Gastroesophageal sphincter (tissue), 3 donors: ENCODE data around the gene STAT2.

Experiments used
- CTCF ChIP-seq, 4 experiments: fragments of 200-600 bp in 2 of 4; fragments of 450-650 bp in 2 of 4; sonication (generic) in 1 of 4; IDR thresholded peaks; one replicate each; pipeline ENCODE4 v1.5.1; 2017 to 2019; ENCODE audit warnings: antibody characterized with exemption in 4 of 4, mild to moderate bottlenecking in 2 of 4, moderate library complexity in 2 of 4
- POLR2A ChIP-seq, 2 donors: fragments of 450-650 bp; IDR thresholded peaks; one replicate each; pipeline ENCODE4 v1.6.1; 2017; ENCODE audit warnings: antibody characterized with exemption in 2 of 2, mild to moderate bottlenecking in 2 of 2, moderate library complexity in 1 of 2

DNA sequence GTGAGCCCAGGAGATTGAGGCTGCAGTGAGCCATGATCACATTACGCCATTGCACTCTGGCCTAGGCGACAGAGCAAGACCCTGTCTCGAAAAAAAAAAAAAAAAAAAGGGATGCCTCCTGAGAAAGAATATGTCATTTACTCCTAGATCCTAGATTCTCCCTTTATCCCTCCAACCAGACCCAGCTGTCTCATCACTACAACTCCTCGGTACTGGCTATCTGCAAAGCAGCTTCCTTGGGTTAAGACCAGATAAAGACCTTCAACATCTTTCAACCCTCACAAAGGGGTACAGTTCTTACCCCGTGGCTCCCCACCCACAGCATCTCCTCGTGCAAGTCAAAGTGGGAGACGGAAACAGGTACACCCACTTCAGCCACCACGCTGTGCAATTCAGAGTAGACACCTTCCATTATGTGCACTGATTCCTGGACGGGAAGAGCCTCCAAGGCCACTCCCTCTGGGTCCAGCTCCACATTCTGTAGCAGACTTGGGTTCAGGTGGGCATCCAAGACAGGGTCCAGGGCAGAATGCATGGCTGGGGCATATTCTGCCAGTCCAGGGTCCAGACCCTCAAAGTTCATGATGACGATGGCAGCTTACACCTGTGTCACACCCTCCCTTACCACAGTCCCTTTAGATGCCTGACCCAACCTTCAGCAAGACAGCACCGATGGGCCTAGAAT lies 27.3 kb downstream of the STAT2 start:
- TF ChIP-seq CTCF (IDR thresholded peaks at IDR 0.05) (no peak), POLR2A (IDR thresholded peaks at IDR 0.05) (no peak)
